HFFc6 (cell line): ENCODE results near the gene PYCR2. TPM values are rescaled to one million over a fixed set of nuclear protein-coding genes. Genes with fewer than 3 reads are reported as not detected.

Experiments
- DNase-seq: peaks from one replicate; pipeline ENCODE4 v3.0.0-alpha.2; 2018
- H3K27ac Mint-ChIP-seq: 2 replicates; pipeline ENCODE4 v1.8.0; 2020; ENCODE audit warnings: mild to moderate bottlenecking, mixed read lengths
- H3K27me3 Mint-ChIP-seq: 2 replicates; pipeline ENCODE4 v1.8.0; 2021; ENCODE audit warnings: mild to moderate bottlenecking, moderate library complexity, mixed read lengths; ENCODE audit not compliant: insufficient read depth
- H3K36me3 Mint-ChIP-seq: 2 replicates; pipeline ENCODE4 v1.8.0; 2021; ENCODE audit warnings: low read depth, mixed read lengths
- H3K4me1 Mint-ChIP-seq: 2 replicates; pipeline ENCODE4 v1.8.0; 2020; ENCODE audit warnings: low read depth, mixed read lengths
- H3K4me3 Mint-ChIP-seq: 2 replicates; pipeline ENCODE4 v1.8.0; 2020; ENCODE audit warnings: mild to moderate bottlenecking, moderate library complexity, mixed read lengths
- H3K9me3 Mint-ChIP-seq: 2 replicates; pipeline ENCODE4 v1.8.0; 2020; ENCODE audit warnings: mild to moderate bottlenecking, mixed read lengths
- total RNA-seq, 6 experiments: library from RNA; stranded (reverse); fragmentation: NEBNext Ultra II Directional; extraction: Animal tissue kit (Norgen Biotek cat#: 25700); gene quantifications; 2 replicates in 1 of 6; 3 replicates in 5 of 6; pipeline ENCODE4 v1.2.3, GENCODE V29; 2021
- TF ChIP-seq, protein P1 (sequence below): fragments of 200-600 bp; sonication (generic); IDR thresholded peaks from 2 replicates; pipeline ENCODE4 v1.5.0; 2021; ENCODE audit warnings: antibody characterized with exemption, mild to moderate bottlenecking

PYCR2 gene
- total RNA-seq, 6 experiments from 2014 or later = 50.7 to 56.3 (median 52.8) TPM

DNA sequence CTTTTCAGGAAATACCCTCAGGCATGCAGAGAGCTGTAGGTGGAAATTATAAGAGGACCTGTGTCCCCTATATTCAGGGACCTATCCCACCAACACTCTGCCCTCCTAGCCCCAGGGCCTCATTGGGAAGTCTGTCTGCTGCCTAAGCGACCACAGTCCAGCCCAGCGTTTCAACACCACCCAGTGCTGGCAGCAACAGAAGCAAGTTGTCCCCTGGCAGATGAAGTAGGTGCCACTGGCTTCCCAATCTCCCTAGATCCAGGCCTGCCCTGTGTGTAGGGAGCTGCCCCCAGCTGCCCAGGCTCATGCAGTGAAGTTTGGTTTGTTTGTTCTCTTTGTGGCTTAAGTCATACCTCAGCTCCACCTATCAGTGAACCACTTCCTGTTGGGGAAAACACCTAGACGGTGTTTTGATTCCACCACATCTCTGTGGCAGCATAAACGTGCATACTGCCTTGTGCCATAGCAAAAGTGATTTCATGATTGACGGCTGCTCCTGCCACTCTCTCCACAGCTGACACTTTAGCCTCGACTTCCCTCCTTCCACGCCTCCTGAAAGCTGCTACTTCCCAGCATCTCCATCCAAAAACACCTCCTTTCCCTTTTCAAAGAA is 27.0 kb downstream of the PYCR2 start:
- TF ChIP-seq, protein P1, sequence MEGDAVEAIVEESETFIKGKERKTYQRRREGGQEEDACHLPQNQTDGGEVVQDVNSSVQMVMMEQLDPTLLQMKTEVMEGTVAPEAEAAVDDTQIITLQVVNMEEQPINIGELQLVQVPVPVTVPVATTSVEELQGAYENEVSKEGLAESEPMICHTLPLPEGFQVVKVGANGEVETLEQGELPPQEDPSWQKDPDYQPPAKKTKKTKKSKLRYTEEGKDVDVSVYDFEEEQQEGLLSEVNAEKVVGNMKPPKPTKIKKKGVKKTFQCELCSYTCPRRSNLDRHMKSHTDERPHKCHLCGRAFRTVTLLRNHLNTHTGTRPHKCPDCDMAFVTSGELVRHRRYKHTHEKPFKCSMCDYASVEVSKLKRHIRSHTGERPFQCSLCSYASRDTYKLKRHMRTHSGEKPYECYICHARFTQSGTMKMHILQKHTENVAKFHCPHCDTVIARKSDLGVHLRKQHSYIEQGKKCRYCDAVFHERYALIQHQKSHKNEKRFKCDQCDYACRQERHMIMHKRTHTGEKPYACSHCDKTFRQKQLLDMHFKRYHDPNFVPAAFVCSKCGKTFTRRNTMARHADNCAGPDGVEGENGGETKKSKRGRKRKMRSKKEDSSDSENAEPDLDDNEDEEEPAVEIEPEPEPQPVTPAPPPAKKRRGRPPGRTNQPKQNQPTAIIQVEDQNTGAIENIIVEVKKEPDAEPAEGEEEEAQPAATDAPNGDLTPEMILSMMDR = no peak
- H3K9me3 Mint-ChIP-seq = no peaks in the 10 kb centered on the region
- H3K4me3 Mint-ChIP-seq = no peak overlapping the region
- no peak overlapping the region for H3K27ac Mint-ChIP-seq
- H3K4me1 Mint-ChIP-seq = no peaks in the 10 kb centered on the region
- no peaks in the 10 kb centered on the region for H3K36me3 Mint-ChIP-seq
- DNase-seq = no peak
- peaks cover 4% of the 10 kb centered on the region for H3K27me3 Mint-ChIP-seq

DNA sequence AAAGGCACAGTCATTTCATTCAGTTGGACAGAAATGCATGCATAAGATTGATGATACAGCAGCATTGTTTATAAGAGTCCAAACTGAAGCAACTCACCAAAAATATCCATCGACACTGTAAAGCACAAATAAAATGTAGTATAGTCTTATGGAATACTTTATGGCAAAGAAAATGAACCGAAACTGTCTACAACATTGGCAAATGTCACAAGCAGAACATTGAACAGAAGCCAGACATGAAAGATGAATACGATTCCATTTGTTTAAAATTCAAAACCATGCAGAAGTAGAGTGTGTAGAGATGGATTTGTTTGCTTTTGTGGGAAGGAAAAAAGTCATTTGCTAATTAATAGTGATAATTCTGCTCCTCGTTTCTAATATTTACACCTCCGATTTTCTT is 27.6 kb downstream of the PYCR2 start:
- no peak for DNase-seq
- TF ChIP-seq, protein P1 = no peak
- no peaks in the 10 kb centered on the region for H3K36me3 Mint-ChIP-seq
- no peaks in the 10 kb centered on the region for H3K9me3 Mint-ChIP-seq
- H3K27ac Mint-ChIP-seq = no peak overlapping the region
- H3K27me3 Mint-ChIP-seq = peaks cover 4% of the 10 kb centered on the region
- no peaks in the 10 kb centered on the region for H3K4me1 Mint-ChIP-seq
- H3K4me3 Mint-ChIP-seq = no peak overlapping the region

DNA sequence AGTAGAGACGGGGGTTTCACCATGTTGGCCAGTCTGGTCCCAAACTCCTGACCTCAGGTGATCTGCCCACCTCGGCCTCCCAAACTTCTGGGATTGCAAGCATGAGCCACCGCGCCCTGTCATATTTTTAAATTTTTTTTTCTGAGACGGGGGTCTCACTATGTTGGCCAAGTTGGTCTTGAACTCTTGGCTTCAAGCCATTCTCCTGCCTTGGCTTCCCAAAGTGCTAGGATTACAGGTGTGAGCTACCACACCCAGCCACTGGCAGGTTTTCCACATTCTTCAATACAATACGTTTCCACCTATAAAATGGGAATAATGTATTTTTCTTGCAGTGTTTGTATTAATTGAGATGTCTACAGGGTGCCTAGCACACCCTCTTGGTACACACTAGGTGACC is 31.7 kb downstream of the PYCR2 start:
- TF ChIP-seq, protein P1 = no peak
- Mint-ChIP-seq H3K9me3 (no peaks in the 10 kb centered on the region), H3K27me3 (peaks cover under 1% of the 10 kb centered on the region), H3K36me3 (no peaks in the 10 kb centered on the region), H3K4me3 (no peak overlapping the region), H3K27ac (no peak overlapping the region), H3K4me1 (no peaks in the 10 kb centered on the region; the same call in 1 of the 2 replicates)
- DNase-seq = no peak

DNA sequence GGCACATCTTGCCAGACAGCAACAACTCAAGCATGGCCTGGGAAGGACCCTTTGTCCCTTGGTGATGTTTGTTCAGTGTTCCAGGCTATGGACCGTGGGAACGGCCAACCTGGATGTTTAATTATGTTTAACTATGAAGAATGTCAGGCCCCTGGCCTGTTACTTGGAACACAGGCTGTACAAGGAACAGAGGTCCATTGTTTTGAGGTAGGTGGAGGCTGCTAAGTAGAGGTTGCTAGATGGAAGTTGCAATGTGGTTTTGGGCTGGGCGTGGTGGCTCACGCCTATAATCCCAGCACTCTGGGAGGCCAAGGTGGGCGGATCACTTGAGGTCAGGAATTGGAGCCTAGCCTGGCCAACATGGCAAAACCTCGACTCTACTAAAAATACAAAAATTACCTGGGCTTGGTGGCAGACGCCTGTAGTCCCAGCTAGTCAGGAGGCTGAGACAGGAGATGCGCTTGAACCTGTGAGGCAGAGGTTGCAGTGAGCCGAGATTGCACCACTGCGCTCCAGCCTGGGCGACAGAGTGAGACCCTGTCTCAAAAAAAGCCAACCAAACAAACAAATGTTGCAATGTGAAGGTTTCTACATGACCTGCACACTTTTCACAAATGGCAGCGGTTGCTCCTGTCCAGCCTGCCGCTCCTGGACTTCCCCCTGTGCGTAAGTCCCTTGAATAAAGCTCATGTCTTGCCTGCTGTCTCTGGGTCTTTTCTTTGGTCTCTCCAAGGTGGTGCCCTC is 32.6 kb downstream of the PYCR2 start:
- TF ChIP-seq, protein P1 = no peak
- H3K36me3 Mint-ChIP-seq = no peaks in the 10 kb centered on the region
- H3K9me3 Mint-ChIP-seq = no peaks in the 10 kb centered on the region
- no peak overlapping the region for H3K4me3 Mint-ChIP-seq
- DNase-seq = no peak
- H3K4me1 Mint-ChIP-seq = no peaks in the 10 kb centered on the region; the same call in 1 of the 2 replicates
- H3K27me3 Mint-ChIP-seq = no peaks in the 10 kb centered on the region; the same call in none of the 2 replicates
- no peak overlapping the region for H3K27ac Mint-ChIP-seq

DNA sequence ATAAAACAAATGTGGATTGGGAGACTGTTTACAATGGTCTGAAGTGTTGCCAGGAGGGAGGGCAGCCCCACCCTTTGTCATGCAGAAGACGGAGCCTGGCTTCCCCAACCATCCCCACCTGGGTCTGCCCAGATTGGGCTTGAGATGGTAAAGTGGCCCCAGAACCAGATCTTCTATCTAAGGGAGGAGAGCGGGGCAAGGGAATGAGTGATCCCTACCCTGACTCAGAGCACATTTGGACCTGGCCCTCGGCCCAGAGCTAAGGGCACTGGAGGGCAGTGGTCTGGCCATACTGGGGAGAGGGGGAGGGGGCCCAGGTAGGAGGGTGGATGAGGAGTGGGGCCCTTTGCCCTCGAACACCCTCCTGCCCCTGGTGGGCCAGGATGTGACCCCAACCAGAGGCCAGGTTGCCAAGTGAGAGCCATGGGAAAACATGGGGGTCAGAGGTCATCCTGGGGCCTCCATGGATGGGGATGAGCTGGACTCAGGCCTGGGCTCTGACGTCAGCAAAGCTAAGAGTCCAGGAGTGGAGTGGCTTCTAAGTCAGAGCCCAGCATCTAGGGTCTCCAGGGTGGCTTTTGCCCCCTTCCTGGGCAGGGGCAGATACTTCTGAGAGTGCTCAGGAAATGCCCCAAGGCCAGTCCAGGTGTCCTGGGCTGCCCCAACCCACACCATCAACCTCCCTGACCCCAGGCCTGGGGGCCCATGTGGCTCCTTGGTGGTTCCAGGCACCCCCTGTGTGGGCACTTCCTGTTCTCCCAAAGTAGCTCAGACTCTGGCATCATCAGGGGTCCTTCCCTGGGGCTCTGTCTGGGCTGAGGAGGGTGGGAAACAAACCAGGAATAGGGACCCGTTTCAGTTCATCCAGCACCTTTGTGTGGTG is 33.5 kb downstream of the PYCR2 start:
- no peak for DNase-seq
- TF ChIP-seq, protein P1 = no peak
- Mint-ChIP-seq H3K4me3 (no peak overlapping the region), H3K36me3 (no peaks in the 10 kb centered on the region), H3K27ac (no peak overlapping the region), H3K9me3 (no peaks in the 10 kb centered on the region), H3K4me1 (no peaks in the 10 kb centered on the region; the same call in 1 of the 2 replicates), H3K27me3 (no peaks in the 10 kb centered on the region; the same call in none of the 2 replicates)
